Kidney glomerular epithelial cell (primary cell): ENCODE results near the gene HEATR9.
"Not testable (repeated sequence)": the region's sequence is repeated elsewhere in the genome, so short reads cannot be mapped to it uniquely, and the experiment has no call there.

Source experiments
- DNase-seq: peaks from one replicate; lab custom pipeline; 2025; lab: John Stamatoyannopoulos, UW

The HEATR9 gene, protein sequence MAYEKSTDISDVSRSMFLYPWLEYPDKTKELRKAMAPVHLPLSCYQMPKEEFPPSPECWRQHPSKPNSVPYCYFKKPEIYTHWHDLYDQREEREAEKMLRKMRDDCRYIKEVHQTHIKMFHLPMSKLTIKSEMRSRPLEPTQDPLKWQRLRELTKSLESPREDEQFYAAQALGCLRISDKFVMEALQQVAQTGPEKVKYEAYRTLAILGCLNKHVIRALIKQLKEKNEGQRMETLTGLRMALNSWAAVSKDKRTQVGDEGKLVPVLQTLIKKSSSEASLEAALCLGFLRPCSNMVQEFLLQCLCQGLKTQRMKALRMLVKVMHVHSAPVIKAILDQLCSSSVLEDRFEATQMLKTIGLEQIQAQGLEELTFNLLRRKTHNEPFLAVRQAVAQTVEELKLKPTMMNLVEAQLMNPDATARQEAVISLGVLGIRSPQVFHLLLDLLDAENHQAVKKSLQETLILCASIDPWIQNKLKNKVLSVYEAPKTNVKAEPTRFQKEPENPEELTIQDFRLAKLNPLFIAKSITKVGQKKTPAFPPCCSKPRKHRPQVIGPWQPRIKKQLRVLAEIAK

GRCh38 chr17:35868737-35869136 lies at the start of gene HEATR9:
Gene HEATR9, minus strand, starts transcription at chr17:35868891. Its CDS starts 149 bp downstream, at chr17:35868742.
- DNase-seq = no peak

DNA sequence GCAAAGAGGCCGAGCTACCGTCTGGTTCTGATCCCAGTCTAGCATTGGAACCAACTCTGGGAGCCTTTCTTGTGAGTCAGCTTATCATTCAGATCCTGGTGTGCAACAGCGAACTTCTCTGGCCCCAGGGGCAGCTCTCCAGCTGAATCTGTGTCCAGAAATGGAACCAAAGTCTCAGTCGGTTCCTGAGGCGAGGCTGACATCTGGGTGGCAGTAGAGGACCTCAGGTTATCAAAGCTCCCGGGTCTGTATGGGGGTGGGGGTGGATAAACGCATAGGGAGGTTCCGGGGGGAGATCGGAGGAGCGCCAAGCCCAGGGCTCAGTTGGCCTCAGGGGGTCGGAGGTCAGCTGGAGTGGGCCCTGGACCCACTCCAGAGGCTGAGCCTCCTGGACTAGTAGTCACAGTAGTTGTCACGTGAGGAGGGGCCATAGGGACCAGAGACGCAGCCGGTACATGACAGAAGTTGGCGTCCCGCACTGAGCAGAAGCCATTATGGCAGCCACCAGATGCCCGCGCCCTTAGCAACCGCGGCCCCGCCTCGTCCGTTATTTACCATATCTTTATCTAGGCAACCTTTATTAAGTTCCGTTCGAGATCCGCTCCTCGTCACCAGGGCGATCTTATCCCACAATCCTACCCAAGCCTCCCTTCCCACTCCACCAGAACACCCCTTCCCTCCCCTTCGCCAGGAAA lies 49.0 kb upstream of the HEATR9 start:
- no peak for DNase-seq

DNA sequence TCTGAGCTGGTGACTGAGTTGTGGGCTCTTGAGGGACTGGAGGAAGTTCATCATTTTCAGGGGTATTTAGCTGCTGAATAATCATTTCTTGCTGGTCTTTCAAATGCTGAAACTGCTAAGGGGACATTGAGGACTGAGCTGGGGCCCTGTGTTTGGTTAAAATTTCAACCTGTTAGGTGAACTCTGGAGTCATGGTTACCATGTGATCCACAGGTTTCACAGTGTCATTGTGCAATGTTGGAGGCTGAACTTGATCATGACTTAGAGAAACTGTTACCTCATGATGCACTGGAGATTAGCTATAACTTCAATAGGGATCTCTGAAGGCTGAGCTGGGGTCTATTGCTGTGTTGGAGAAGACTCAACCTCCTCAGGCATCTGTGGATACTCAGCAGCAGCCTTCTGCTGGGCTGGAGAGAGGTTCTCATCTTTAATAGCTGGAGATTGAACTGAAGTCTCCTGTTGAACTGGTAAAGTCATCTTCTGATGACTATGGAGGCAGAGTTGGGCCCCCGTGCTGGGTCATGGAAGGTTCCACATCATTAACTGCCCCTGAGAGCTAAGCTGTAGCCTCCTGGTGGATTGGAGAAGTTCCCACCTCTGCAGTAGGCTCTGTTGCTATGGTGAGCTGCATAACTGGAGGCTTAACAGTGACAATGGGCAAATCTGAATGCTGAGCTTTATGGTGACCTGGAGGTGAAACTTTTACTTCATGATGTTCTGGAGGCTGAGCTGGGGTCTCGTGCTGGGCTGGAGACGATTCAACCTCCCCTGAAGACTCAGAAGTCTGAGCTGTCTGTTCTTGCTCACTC lies 46.7 kb upstream of the HEATR9 start:
- peak; percentile 24 for DNase-seq

DNA sequence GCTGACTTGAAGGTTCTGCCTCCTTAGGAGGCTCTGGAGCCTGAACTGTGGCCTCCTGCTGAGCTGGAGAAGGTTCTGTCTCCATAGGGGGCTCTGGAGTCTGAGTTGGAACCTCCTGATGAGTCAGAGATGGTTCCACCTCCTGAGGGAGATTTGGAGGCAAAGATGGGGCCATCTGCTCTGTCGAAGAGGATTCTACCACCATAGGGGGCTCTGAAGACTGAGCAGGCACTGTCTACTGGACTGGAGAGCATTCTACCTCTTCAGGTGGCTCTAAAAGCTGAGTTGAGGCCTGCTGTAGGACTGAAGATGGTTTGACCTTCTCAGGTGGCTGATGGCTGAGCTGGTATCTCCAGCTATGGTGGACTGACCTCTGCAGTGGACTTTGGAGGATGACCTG lies 45.7 kb upstream of the HEATR9 start:
- no peak for DNase-seq

DNA sequence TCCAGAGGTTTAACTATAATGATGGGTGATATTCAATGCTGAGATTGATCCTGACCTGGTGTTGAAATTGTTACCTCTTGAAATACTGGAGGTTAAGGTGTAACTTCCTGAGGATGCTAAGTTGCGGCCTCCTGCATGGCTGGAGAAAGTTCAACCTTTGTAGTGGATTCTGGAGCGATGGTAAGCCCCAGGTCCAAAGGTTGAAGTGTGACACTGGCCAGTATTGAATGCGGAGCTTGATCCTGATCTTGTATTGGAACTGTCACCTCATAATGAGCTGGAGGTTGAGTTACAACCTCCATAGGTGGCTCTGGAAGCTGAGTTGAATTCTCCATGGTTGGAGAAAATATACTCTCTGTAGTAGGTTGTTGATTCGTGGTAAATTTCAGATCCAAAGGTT lies 44.9 kb upstream of the HEATR9 start:
- DNase-seq = no peak

DNA sequence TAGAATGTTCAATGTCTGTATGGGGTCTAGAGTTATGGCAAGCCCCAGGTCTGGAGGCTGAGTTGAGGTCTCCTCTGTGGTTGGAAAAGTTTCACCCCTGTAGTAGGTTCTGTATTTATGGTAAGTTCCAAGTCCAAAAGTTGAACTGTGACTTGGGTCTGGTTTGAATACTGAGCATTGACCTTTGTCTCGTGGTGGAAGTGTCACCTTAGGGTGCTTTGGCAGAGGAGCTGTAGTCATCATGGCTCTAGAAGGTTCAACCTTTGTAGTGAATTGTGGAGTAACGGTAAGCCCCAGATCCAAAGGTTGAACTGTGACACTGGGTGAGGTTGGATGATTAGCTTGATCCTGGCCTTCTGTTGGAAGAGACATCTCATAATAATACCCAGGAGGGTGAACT lies 44.3 kb upstream of the HEATR9 start:
- DNase-seq = no peak

DNA sequence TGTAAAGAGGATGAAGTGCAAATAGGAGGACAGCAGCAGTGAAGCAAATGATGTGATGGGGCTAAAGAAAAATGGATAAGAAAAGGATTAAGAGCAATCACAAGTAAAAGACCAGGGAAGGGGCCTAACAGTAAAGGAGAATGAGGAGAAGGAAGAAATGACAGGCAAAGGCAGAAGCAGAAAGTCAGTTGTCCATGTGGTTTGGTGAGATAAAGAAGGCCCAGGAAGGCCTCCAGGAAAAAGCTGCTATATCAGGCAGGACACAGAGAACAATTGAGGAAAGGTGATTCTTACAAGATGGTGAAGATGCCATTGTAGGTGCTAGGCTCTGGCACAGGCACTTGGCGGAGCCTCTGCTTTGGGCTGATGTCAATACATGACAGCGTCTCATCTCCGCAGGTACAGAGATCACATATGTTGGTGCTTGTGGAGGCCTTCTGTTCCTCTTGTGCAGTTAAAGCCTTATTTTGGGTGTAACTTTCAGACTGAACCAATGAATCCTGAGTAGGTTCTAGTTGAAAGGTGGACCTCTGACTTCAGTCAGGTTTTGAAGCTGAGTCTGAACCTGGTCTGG lies 43.7 kb upstream of the HEATR9 start:
- DNase-seq = no peak

DNA sequence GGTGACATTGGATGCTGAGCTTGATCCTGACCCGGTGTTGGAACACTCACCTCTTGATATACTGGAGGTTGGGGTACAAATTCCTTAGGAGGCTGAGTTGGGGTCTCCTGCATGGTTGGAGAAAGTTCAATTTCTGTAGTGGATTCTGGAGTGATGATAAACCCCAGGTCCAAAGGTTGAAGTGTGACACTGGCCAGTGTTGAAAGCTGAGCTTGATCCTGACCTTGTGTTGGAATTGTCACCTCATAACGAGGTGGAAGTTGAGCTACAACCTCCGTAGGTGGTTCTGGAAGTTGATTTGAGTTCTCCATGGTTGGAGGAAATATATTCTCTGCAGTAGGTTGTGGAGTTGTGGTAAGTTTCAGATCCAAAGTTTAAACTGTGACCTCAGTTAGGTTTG lies 40.7 kb upstream of the HEATR9 start:
- DNase-seq = no peak

DNA sequence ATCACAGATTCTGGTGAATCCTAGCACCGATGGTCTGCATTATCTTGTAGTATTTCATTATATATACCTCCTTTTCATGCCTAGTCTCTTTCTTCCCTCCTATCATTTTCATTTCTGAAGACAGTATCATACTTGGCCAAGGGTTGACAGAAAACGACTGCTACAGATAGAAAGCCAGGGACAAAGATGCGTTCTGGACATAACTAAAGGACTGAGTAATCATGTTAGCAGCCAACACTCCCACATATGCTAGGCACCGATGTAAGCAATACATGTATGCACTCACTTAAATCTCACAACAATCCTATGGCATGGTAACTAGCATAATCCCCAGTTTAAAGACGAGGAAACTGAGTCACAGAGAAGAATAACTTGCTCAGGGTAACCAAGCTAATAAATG lies 39.0 kb upstream of the HEATR9 start:
- no peak for DNase-seq

DNA sequence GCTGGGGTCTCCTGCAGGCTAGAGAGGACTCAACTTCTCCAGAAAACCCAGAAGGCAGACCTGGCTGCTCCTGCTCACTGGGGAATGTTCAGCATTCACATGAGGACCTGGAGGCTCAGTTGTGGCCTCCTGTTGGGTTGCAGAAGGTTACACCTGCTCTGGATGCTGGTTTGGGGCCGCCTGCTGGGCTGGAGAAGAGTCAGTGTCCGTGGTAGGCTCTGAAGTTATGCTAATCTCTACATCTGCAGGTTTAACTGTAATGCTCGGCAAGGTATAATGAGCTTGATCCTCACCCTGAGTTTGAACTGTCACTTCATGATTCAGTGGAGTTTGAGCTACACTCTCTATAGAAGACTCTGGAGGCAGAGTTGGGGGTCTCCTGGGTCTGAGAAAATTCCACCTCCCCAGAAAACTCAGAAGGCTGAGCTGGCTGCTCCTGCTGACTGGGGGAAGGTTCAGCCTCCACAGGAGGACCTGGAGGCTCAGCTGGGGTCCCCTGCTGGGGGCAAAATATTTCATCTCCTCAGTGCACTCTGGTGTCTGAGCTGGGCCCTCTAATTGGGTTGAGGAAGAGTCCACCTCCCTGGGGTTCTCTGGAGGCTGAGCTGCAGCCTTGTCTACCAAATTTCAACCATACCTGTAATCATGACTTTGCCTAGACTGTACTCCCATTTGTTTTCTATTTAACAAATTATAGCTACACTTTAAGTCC lies 38.4 kb upstream of the HEATR9 start:
- no peak for DNase-seq

GRCh38 chr17:35906191-35906925 lies 37.7 kb upstream of the HEATR9 start:
- DNase-seq = peak; percentile 83

GRCh38 chr17:35903451-35903850 lies 34.8 kb upstream of the HEATR9 start:
- no peak for DNase-seq

GRCh38 chr17:35901631-35902175 lies 33.0 kb upstream of the HEATR9 start:
- DNase-seq = no peak

DNA sequence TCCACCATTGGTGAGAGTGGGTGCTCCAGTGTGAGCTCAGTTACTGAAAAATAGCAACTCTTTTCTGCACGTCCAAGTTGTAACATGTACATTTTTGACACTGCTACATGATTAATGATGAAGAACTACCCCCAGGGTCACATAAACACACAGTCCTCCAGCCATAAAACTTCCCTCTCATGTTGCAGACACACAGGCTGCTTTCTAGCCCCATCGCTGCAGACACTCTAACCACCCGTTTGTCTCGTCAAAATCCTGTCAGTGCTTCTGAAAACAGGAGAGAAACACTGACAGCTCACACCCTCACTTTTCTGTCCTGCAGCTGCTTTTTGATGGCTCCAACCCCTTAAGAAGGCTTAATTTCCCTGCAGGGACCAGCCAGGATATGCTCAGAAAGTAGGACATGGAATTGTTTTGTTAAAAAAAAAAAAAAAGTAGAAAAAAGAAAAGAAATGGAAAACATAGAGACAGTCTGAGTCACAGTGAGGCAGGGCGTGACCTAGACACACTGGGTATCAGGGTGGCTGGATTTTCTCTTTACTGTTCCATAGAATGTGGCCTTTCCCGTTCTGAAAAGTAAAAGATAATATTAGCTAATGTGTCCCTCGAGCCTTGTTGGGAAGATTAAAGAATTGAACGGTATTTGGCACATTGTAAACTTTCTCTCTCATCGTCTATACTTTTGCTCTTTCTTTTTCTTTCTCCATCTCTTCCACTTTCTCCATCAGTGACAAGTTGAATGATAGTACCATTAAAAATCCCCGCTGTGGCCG lies 32.2 kb upstream of the HEATR9 start:
- DNase-seq = no peak

DNA sequence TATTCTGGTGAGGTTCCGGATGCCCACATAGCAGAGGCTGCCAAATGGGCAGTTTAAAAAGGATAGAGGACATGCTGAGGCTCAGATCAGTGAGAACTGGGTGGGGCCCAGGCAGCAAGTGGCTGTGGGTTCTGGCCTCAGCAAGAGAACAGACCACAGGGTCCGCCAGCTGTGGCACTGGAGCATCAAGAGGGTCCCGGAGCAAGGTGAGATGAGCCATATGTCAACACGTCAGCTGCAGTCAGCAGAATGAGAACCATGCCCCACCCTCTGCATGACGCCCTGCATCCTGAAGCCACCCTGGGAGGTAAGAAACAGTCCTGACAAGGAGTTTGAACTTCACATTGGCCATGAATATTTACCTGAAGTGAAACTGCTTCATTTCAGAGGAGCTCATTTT lies 31.6 kb upstream of the HEATR9 start:
- DNase-seq = no peak

GRCh38 chr17:35898283-35899070 lies 29.8 kb upstream of the HEATR9 start:
- peak; percentile 28 for DNase-seq

DNA sequence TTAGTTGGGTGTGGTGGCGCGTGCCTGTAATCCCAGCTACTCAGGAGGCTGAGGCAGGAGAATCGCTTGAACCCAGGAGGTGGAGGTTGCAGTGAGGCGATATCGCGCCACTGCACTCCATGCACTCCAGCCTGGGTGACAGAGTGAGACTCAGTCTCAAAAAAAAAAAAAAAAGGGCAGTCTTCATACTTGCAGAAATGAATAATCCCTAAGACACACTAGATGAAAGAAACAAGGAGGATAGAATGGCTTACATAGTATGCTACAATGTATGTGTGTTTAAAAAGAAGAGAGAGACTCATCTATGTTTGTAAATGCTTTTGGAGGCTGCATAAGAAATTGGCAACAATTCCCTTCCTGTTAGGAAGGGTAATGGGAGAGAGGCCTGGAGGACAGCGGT lies 29.1 kb upstream of the HEATR9 start:
- not testable (repeated sequence) for DNase-seq
